Stimulated activated CD4-positive, alpha-beta T cell treated with anti-CD3 and anti-CD28 coated beads, TNF-alpha, amount 100 ng/mL, for 4 hours (primary cell): ENCODE results near the gene CDH6.

Source experiments
- DNase-seq, 3 experiments: peaks; one replicate each; pipeline ENCODE4 v3.0.0-alpha.2; 2020; ENCODE audit warnings: low read depth in 3 of 3

The CDH6 gene

GRCh38 chr5:31250201-31250600, 56.7 kb downstream of the CDH6 start:
- no peak for DNase-seq

DNA sequence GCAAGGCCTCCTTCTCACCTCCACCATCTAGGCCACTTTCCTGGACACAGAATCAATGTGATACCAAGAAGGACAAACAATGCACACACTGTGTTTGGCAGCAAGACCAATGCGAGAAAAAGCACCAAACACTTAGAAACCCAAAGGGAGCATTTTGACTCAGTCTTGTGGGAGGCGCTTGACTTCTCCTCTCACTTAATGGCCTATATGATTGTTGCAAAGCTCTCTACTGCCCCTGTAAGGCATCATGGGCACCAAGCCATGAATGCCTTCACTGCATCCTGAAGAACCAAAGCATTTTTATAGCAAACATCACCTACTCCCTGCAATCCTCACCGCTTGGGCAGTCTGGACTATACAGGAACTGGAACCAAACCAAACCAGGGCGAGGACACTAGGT, 57.5 kb downstream of the CDH6 start:
- DNase-seq = no peak

DNA sequence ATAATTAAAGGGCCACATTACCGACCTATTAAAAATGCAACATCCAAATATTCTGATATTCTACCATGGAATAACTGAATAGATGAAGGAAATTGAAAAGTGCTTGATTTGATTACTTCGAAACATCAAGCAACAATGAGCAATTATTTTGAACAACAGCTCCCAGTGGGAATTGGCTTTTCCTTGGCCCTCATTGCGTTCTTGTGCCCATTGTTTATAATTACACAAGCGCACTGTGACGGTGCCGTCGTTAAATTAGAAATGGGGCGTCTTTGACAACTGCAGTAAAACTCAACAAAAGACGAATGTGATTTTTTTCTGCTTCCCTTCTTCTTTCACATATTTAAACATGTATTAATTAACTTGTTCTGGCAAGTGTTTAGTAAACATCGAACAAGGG, 61.6 kb downstream of the CDH6 start:
- DNase-seq = no peak

DNA sequence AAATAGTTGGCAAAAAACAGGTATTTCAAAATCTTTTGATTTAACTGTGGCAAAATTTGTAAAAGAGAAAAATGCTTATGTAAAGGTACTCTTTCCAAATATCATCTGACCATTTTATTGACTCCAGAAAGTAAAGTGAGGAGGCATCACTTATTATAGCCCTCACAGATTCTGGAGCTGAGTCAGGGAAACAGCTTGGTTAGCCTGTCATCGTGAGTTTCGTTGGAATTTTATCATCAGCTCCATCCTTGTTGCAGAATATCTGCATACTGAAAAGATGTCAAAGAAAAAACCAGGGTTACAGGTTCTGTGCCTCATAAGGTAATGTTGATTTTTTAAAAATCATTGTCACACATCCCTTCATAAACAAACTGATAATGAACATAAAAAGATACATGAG, 74.8 kb downstream of the CDH6 start:
- DNase-seq = no peak

DNA sequence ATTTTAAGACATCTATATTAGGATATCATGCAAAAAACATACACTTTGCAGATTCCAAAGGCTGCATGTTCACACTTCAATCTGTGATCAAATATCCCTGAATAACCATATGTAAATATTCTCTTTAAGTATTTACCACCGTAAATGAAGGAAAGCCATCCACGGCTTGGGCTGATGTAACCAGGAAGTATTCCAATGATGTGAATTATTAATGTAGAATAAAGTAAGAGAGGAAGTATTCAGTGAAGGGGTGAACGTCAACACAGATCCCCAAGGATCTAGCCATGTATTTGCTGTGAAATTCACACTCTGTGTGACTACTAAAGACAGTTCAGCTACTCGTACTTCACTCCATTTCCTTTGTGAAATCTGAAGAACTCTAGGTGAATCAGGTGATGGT, 75.2 kb downstream of the CDH6 start:
- DNase-seq = no peak

DNA sequence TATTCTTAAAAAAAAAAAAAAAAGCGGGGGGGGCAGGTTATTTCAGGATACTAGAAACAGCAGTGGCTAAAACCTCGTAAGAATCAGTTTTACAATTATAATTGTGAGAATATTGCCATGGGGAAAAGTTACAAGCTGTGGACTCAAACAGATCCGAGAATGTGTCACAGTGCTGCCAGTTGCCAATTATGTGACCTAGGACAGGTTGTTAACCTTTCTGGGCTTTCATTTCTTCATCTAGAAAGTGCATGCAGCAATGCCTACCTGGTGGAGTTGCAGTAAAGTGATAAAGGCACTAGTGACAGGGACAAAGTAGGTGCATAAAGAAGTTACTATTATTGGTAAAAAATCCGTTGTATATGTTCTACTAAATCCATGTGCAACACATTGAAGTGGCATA, 75.8 kb downstream of the CDH6 start:
- no peak for DNase-seq

- DNase-seq = no peak
These were observed 76.9 kb downstream of the CDH6 start for GRCh38 chr5:31270396-31270795.

GRCh38 chr5:31271567-31271966, 78.1 kb downstream of the CDH6 start:
- no peak for DNase-seq

GRCh38 chr5:31273161-31273560, 79.7 kb downstream of the CDH6 start:
- DNase-seq = no peak

DNA sequence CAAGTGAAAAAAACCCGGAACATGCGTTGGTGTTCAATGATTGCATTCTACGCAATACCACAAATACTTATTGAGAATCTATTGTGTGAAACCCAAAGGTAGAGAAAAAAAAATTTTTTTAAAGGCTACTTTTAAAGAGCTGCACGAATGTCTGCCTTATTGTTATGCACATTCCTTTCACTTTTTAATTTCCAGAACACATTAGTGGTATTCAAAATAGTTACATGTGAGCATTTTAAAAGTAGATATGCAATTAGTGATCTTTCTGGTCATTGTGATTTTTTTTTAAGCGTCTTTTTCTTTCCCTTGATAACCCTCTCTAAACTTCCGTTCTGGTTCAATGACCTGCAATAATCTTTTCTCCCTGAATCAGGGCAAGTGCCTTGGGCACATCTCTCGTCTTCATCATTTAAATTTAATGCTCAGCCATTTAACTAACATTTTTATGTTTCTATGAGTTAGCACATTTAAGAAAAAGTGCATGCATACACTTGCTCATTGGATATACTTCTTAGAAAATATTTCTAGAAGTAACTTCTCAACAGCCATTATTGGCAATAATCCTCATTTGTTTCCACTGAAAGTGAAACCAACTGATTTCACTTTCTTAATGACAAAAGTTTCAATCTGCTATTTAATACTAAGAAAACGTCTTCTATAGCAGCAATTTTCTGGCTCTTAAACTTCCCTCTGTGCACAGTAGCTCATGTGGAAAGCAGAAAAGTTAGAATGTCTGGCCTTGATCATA, 80.3 kb downstream of the CDH6 start:
- no peak for DNase-seq

DNA sequence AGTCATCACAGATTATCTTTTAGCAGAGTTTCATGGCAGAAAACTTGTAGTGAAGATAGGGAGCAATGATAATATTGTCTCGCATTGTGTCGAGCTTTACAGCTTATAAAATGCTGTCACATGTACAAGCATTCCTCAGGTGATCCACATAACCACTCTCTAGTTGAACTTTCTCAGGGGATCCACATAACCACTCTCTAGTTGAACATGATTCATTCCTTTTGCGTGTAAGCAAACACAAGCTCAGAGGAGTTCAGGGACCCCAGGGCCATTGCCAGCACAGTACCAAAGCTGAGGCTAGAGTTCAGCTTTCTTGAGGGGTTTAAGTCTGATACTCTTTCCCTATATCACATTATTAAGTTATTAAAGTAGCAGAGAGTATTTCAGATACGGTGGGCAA, 86.7 kb downstream of the CDH6 start:
- no peak for DNase-seq

- DNase-seq = no peak
These were observed 89.8 kb downstream of the CDH6 start for GRCh38 chr5:31283326-31283725.

GRCh38 chr5:31285025-31285424, 91.5 kb downstream of the CDH6 start:
- no peak for DNase-seq

DNA sequence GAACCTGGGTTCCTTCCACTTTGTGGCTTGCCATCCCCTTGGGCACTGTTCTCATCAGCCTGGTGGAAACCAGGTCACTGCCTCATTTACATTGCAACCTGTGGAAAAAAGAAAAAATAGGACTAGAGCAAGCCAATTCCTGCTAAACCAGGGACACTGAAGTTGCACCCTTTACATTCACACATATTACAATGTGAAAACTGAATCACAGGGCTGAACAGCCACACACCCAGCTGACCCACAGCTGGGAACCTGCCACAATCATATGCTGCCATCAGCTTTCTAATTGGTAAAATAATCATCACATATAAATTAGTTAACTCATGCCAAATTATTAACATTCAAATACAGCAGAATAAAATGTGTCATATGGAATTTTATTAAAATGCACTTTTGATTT, 94.5 kb downstream of the CDH6 start:
- DNase-seq = no peak

GRCh38 chr5:31289429-31289828, 95.9 kb downstream of the CDH6 start:
- DNase-seq = no peak

DNA sequence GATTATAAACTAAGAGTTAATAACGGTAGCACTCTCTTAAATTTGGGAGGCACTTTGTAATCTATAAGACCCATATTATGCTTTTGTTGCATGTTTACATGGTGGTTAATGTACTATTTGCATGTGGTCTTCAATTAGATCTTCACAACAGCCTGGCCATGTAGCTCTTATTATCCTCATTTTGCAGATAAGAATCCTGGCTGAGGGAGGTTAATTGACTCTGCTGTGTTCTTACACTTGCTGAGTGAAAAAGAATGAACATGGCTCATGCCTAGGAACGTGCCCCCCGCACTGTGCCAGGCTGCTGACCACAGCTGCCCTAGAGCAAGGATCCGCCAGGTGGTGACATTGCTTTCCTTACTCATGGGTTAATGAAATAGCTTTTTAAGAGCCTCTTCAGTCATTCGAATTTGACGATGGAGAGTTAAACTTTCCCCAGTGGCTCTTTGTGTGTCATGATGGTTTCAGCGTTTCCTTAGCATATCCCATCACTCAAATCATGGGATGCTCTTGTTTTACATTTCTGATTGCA, 97.9 kb downstream of the CDH6 start:
- no peak for DNase-seq

- DNase-seq = no peak
These were observed 107.0 kb downstream of the CDH6 start for GRCh38 chr5:31300501-31300900.

DNA sequence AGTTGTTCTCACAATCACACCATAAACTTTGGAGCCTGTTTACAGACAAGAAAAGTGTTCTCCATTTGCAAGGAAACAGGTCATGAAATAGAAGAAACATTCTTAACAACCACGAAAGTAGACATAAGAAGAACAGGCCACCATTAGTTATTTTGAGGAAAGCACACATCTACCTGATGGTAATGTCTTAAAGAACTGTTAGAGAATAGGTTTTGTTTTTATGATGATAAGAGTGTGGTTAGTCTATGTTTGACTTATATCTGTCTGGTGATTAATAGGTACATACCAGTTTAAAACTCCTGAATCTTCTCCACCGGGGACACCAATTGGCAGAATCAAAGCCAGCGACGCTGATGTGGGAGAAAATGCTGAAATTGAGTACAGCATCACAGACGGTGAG, 108.3 kb downstream of the CDH6 start:
- no peak for DNase-seq

DNA sequence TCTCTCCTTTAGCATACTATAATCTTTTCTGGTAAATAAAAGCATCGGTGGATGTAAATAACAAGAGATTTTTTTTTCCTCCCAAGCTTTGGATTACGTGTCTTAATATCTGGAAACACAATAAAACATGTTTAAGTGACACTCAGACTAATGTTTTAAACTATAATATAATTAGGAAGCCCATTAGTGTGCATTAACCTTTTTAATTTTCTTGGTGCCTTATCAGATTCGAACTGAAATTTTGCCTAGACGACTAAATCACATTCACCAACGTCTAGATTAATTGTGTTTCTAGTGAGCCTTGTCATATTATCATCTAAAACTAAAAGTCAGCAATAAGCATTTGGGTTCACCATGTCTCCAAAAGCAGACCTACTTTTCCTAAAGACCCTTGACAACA, 110.2 kb downstream of the CDH6 start:
- DNase-seq = no peak

DNA sequence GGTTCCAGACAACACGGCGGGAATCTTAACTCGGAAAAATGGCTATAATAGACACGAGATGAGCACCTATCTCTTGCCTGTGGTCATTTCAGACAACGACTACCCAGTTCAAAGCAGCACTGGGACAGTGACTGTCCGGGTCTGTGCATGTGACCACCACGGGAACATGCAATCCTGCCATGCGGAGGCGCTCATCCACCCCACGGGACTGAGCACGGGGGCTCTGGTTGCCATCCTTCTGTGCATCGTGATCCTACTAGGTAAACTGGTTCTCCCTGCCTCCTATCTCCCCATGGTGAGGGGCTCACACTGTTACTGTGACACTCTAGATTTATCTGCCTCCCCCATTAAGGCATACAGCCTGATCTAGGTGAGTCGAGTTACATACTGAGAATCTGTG, 124.2 kb downstream of the CDH6 start:
- no peak for DNase-seq

DNA sequence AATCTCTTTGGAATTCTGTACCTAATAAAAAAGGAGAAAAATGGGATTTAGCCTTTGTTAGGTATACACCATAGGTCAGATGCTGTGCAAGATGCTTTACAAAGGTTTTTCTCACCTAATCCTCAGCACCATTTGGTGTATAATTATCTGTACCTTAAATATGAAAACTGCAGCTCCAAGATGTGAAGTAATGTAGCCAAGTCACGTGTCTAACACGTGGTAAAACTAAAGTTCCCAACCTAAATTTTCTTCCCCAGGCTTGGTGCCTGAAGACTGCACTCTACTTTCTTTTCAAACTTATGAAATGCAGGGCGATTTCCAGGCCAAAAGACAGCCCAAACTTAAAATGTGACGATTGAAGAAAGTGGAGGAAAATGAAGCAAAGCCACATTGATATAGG, 125.8 kb downstream of the CDH6 start:
- DNase-seq = no peak

DNA sequence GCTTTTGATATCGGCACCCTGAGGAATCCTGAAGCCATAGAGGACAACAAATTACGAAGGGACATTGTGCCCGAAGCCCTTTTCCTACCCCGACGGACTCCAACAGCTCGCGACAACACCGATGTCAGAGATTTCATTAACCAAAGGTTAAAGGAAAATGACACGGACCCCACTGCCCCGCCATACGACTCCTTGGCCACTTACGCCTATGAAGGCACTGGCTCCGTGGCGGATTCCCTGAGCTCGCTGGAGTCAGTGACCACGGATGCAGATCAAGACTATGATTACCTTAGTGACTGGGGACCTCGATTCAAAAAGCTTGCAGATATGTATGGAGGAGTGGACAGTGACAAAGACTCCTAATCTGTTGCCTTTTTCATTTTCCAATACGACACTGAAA, 129.5 kb downstream of the CDH6 start:
- no peak for DNase-seq

- DNase-seq = no peak
These were observed 131.4 kb downstream of the CDH6 start for GRCh38 chr5:31324842-31325241.
